Measurements from ENCODE around the gene HGF.

The HGF gene

DNA sequence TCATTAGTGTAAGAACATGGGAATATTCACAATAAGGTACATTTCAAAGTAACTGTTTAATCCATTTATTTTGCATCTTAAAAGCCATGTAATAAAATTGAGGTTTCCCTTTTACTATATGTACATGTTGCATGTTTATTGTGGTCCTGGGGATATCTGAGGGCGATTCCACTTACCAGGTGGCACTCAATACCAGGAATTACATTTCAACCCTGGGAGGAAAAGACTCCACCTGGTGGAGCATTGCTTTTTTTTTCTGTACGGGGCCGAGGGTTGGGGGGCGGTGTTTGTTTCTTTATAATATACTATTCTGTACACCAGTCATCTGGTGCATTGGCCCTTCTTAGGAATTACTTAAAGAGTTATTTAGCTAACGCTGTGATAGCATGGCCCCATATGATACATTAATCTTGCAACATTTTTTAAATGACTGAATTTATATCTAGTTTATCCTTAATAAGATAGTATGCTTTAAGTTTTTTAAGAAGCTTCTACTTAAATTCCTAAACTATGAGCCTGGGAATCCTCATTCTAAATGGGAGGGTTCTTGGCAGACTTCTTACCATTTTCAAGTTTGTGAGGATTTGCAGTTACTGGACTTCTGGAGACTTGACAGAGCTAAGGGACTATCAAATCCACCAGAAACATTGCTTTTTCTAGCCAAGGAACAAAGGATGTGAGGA is 7.2 kb upstream of the HGF start:
- FAIRE-seq (no peak), DNase-seq (ENCODE audit: insufficient read length, low spot score) (no peak)

- DNase-seq (ENCODE audit: insufficient read length, low spot score) = no peak
- FAIRE-seq = no peak
These were observed 6.3 kb upstream of the HGF start for GRCh38 chr7:81776161-81776560.

DNA sequence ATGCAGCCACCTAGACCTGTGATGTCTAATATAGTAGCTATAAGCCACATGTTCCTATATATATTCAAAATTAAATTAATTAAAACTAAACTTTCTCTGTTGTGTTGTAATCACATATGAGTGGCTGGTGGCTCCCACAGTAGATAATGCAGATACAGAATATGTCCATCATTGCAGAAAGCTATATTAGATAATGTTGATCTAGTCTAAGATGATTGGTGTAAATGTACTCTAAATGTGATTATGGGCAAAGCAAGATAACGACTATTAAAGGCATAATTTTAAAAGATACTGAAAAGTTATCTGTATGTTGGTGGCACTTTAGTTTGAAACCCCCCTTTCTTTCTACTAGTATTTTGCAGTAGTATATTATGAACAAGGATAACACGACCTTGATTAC is 5.7 kb upstream of the HGF start:
- FAIRE-seq (no peak), DNase-seq (ENCODE audit: insufficient read length, low spot score) (no peak)

GRCh38 chr7:81774551-81774950 is 4.7 kb upstream of the HGF start:
- FAIRE-seq (no peak), DNase-seq (ENCODE audit: insufficient read length, low spot score) (no peak)

GRCh38 chr7:81770728-81771223 is 929 bp upstream of the HGF start:
- no peak for DNase-seq (ENCODE audit: insufficient read length, low spot score)
- no peak for FAIRE-seq

GRCh38 chr7:81768951-81769778 is 682 bp downstream of the HGF start:
- FAIRE-seq = no peak
- DNase-seq (ENCODE audit: insufficient read length, low spot score) = no peak

GRCh38 chr7:81767926-81768325 is 1.9 kb downstream of the HGF start:
- FAIRE-seq (no peak), DNase-seq (ENCODE audit: insufficient read length, low spot score) (no peak)

DNA sequence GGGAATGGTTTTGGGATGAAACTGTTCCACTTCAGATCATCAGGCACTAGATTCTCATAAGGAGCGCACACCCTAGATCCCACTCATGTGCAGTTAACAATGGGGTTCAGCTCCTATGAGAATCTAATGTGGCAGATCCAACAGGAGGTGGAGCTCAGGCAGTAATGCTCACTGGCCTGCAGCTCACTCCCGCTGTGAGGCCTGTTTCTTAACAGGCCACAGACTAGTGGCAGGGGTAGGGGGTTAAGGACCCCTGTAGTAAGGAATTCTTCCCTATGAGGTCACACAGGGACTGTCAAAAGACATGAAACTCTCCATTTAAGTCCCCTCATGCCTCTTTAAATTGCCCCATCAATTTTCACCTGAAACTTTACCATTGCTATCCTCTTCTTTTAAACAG is 8.0 kb downstream of the HGF start:
- FAIRE-seq = no peak
- DNase-seq (ENCODE audit: insufficient read length, low spot score) = no peak

DNA sequence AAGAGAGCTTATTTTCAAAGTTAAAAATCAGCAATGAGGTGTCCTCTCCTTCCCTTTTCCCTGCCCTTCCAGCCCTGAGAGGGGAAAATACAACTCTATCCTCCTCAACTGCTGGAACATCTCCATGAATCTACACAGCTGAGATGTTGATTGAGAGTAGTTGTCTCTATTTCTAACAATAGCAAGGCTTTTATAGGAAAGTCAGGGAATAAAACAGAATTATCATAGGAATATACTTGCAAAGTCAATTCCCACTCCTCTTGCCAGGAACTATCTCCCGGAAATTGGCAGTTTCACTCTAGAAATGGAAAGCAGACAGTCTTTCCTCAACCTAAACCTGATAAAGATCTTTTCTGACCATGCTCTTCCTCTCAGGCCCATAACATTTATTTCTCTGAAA is 8.8 kb downstream of the HGF start:
- DNase-seq (ENCODE audit: insufficient read length, low spot score) (no peak), FAIRE-seq (no peak)

DNA sequence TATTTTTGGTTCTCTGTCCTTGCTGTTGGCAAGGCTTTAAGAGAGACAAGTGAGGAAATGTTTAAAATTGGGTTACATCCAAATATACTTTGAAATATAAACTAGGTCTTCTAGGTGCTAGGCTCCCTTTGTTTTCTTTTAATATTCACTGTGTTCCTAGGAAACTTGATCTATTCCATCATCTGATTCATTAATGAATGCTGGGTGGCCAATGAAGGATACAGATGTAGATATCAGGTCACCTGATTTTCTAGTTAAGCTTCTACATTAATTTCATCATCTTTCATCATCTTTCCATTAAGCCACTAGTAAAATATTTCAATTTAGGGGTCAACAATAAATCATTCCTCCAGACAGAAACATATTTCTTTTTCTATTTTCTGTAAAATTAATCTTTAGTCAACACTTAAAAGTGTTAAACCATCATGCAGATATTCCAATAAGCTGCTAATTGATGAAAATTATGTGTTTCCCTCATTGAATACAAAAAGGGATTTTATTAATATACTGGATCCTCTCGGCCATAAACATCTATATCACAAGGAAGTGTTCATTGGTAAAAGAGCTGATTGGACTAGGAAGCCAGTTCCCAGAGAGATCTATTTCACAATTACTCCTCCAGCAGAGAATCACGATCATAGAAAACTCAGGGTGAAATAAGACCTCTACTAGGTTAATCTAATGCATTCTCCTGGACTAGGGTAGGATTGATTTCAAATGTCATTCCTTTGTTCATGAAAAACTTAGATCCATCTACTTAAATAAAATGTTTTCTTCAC is 14.7 kb downstream of the HGF start:
- DNase-seq (ENCODE audit: insufficient read length, low spot score) = no peak
- no peak for FAIRE-seq

DNA sequence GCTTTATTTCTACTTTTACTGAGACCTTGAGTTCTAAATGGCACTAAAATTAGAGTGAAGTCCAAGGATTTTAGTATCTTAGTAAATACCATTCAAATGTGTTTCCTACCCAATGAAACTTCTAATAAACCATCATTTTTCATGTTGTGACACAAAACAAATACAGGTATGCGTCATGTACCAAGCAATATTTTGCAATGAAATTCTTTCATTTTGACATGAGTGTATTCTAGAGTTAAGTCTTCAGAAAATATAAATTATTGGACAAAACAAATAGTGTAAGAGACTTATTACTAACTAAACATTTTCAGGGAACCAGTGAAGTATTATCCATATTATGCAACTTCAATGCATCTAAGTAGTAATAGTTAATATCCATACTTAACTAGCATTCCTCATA is 16.5 kb downstream of the HGF start:
- FAIRE-seq = no peak
- no peak for DNase-seq (ENCODE audit: insufficient read length, low spot score)

DNA sequence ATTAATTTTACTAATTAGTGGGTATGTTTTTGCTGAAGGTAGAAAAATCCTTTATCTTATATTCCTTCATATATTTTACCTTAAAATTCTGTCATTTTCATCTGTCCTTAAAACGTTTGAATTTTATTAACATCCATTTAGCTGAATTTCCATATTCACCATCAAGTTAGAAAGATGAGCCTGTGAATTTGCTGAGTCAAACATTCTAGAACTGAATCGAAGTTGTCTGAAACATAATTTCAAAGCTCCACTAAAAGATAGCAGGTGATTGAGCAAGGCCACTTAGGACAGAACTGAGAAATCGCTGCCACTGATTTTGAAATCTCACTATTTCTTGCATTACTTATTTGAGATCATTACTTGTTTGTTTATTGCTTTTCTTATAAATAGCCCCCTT is 17.5 kb downstream of the HGF start:
- FAIRE-seq = no peak
- no peak for DNase-seq (ENCODE audit: insufficient read length, low spot score)

DNA sequence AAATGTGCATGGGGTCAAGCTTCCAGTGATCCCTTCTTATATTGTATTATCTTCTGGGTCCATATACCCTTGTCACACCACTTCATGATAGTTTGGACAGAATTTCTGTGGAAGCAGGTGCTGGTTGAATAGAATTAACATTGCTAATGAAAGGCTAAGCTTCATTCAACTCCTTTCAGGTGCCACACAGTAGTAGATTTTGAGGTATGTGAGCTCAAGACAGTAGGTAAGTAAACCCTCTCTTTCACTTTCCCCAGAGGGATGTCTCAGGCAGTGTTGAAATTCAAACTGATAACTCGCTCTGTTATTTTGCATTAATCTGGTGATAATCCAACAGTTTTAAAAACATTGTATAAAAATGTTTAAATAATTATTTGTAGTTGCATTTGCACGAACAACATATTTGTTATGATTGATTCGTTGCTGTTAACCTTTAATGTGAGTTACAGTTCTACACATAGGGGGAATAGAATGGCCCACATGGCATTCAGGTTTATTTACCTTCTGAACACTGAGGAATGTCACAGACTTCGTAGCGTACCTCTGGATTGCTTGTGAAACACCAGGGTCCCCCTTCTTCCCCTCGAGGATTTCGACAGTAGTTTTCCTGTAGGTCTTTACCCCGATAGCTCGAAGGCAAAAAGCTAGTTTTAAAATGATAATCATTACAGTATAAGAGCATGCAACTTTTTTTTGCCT is 18.1 kb downstream of the HGF start:
- DNase-seq (ENCODE audit: insufficient read length, low spot score) = no peak
- no peak for FAIRE-seq

GRCh38 chr7:81745637-81746036 is 24.2 kb downstream of the HGF start:
- FAIRE-seq (no peak), DNase-seq (ENCODE audit: insufficient read length, low spot score) (no peak)

DNA sequence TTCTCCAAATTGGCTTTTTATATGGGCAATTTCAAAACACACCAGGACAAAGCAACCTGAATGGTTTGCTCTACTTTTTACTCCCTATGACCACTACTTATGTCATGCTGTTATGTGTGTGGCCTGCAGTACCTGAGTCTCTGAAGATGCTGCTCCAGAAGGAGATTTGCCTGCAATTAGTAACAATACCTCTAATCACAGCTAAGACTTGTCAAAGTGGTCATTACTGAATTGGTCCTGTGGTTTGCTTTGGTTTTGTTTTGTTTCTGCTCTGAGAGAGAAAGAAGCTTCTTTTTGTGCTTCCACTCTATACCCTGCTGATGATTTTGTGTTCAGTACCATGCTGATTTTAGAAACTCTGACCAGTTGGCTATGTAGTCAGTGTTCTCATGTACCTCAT is 25.5 kb downstream of the HGF start:
- FAIRE-seq = no peak
- no peak for DNase-seq (ENCODE audit: insufficient read length, low spot score)

GRCh38 chr7:81743665-81744064 is 26.2 kb downstream of the HGF start:
- DNase-seq (ENCODE audit: insufficient read length, low spot score) = no peak
- no peak for FAIRE-seq

DNA sequence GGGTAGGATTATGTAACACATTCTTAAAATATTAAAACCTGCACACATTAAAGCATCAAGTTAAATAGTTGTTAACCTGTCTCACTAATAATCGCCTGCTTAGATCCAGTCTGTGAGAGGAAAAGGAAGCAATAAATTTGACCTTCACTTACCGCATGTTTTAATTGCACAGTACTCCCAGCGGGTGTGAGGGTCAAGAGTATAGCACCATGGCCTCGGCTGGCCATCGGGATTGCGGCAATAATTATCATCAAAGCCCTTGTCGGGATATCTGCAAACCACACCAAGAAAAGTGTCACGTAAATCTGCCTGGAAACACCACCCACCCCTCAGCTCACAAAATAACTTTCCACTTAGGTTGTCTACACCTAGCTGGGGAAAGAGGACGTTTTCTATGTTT is 26.6 kb downstream of the HGF start:
- DNase-seq (ENCODE audit: insufficient read length, low spot score) = no peak
- no peak for FAIRE-seq

DNA sequence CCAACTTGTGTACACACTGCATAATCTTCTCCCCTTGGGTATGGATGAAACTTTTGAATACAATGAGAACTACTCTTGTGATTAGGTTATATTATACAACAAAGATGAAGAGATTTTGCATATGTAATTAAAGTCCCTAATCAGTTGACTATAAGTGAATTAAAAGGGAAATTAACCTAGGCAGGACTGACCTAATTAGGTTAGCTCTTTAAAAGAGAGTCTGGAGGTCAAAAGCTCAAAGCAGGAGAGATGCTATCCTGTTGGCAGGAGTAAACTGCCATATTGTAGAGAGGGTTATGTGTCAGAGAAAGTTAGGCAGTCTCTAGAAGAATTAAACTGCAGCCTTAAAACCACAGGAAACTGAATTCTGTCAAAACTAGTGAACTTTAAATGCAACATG is 29.4 kb downstream of the HGF start:
- DNase-seq (ENCODE audit: insufficient read length, low spot score) (no peak), FAIRE-seq (no peak)

DNA sequence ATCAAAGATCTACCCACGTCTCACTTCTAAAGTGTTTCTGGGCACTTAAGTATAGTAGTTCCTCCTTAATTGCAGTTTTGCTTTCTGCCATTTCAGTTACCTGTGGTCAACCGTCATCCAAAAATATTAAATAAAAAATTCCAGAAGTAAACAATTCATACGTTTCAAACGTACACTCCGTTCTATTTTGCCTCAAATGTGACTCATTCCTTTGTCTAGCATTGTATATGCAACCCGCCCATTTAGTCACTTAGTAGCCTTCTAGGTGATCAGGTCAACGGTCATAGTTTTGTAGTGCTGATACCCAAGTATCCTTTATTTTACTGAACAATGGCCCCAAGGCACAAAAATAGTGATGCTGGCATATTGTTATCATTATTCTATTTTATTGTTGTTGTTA is 33.8 kb downstream of the HGF start:
- DNase-seq (ENCODE audit: insufficient read length, low spot score) = no peak

GRCh38 chr7:81725812-81726127 is 44.1 kb downstream of the HGF start:
- no peak for FAIRE-seq
- no peak for DNase-seq (ENCODE audit: insufficient read length, low spot score)

More for the DNA sequence above, 33.8 kb downstream of the HGF start:
- FAIRE-seq = no peak

All from GM19239 (cell line).